ENCODE measurements around the gene SYT2. TPM values are rescaled to one million over a fixed set of nuclear protein-coding genes. Genes with fewer than 3 reads are reported as not detected.

SYT2 gene
- total RNA-seq, 1 donor from 2014 or later = not detected

- CTCF ChIA-PET = no interaction called here
- TF ChIP-seq CTCF (IDR thresholded peaks at IDR 0.05) = no peak
- Mint-ChIP-seq H3K27me3 (peaks cover 58% of the 10 kb centered on the region), H3K36me3 (ENCODE audit: low read depth) (no peaks in the 10 kb centered on the region), H3K4me3 (peak overlapping the region; percentile 53), H3K9me3 (no peaks in the 10 kb centered on the region), H3K27ac (no peak overlapping the region), H3K4me1 (peaks cover 31% of the 10 kb centered on the region)
- no peak for ATAC-seq (ENCODE audit: low read depth)
- no peak for DNase-seq
- intact Hi-C loops (cut with micrococcal nuclease) = loop anchor here (5.0 kb wide), 1 partner anchor 1622 kb away; the partner anchor contains the start of gene KIF21B
- POLR2A ChIA-PET = no interaction called here
Observed at GRCh38 chr1:202644219-202645096, 65.8 kb downstream of the SYT2 start.

- intact Hi-C loops (cut with micrococcal nuclease) = loop anchor here (5.0 kb wide), 1 partner anchor 1621 kb away; the partner anchor contains the start of gene KIF21B
- no peak for TF ChIP-seq CTCF (IDR thresholded peaks at IDR 0.05)
- DNase-seq = no peak
- peak; percentile 62 for ATAC-seq (ENCODE audit: low read depth)
- Mint-ChIP-seq H3K4me1 (peaks cover 31% of the 10 kb centered on the region), H3K36me3 (ENCODE audit: low read depth) (no peaks in the 10 kb centered on the region), H3K27me3 (peaks cover 64% of the 10 kb centered on the region), H3K4me3 (peak overlapping the region; percentile 75), H3K9me3 (no peaks in the 10 kb centered on the region), H3K27ac (no peak overlapping the region)
- POLR2A ChIA-PET = interaction anchor here (0.6 kb wide), 1 partner anchor 18 kb away, joined by 5 read pairs; no protein-coding TSS in a partner anchor
- CTCF ChIA-PET = no interaction called here
Observed at GRCh38 chr1:202643397-202644218, 66.6 kb downstream of the SYT2 start.

- H3K9me3 Mint-ChIP-seq = no peaks in the 10 kb centered on the region
- H3K4me1 Mint-ChIP-seq = peaks cover 31% of the 10 kb centered on the region
- peak overlapping the region; percentile 71 for H3K4me3 Mint-ChIP-seq
- peaks cover 71% of the 10 kb centered on the region for H3K27me3 Mint-ChIP-seq
- intact Hi-C loops (cut with micrococcal nuclease) = loop anchor here (5.0 kb wide), 1 partner anchor 1620 kb away; the partner anchor contains the start of gene KIF21B
- no peak overlapping the region for H3K27ac Mint-ChIP-seq
- POLR2A ChIA-PET = interaction anchor here (0.6 kb wide), 1 partner anchor 13 kb away, joined by 3 read pairs; no protein-coding TSS in a partner anchor
- ATAC-seq (ENCODE audit: low read depth) (no peak), DNase-seq (no peak)
- CTCF ChIA-PET = no interaction called here
- H3K36me3 Mint-ChIP-seq (ENCODE audit: low read depth) = no peaks in the 10 kb centered on the region
- TF ChIP-seq CTCF (IDR thresholded peaks at IDR 0.05) = no peak
Observed at GRCh38 chr1:202642619-202643291, 67.5 kb downstream of the SYT2 start.

GRCh38 chr1:202642212-202642611 is 68.0 kb downstream of the SYT2 start:
- ChIA-PET CTCF (no interaction called here), POLR2A (interaction anchor here (0.6 kb wide), 1 partner anchor 13 kb away, joined by 3 read pairs; no protein-coding TSS in a partner anchor)
- no peak for ATAC-seq (ENCODE audit: low read depth)
- Mint-ChIP-seq H3K4me3 (peak overlapping the region; percentile 71), H3K36me3 (ENCODE audit: low read depth) (no peaks in the 10 kb centered on the region), H3K27me3 (peaks cover 71% of the 10 kb centered on the region), H3K27ac (no peak overlapping the region), H3K4me1 (peaks cover 31% of the 10 kb centered on the region), H3K9me3 (no peaks in the 10 kb centered on the region)
- no peak for DNase-seq
- no peak for TF ChIP-seq CTCF (IDR thresholded peaks at IDR 0.05)
- intact Hi-C loops (cut with micrococcal nuclease) = loop anchor here (5.0 kb wide), 1 partner anchor 1620 kb away; the partner anchor contains the start of gene KIF21B

Data from activated B cell treated with CpG ODN at 0.5 μM for 24 hours (primary cell).